Medulla oblongata (tissue), 1 donor: Measurements from ENCODE around the gene POLR2E.
"Not testable (repeated sequence)": the region's sequence is repeated elsewhere in the genome, so short reads cannot be mapped to it uniquely, and the experiment has no call there.

Source experiments
- DNase-seq: peaks from one replicate; pipeline ENCODE4 v3.0.0-alpha.2; 2015; ENCODE audit errors: extremely low spot score

The POLR2E gene

DNA sequence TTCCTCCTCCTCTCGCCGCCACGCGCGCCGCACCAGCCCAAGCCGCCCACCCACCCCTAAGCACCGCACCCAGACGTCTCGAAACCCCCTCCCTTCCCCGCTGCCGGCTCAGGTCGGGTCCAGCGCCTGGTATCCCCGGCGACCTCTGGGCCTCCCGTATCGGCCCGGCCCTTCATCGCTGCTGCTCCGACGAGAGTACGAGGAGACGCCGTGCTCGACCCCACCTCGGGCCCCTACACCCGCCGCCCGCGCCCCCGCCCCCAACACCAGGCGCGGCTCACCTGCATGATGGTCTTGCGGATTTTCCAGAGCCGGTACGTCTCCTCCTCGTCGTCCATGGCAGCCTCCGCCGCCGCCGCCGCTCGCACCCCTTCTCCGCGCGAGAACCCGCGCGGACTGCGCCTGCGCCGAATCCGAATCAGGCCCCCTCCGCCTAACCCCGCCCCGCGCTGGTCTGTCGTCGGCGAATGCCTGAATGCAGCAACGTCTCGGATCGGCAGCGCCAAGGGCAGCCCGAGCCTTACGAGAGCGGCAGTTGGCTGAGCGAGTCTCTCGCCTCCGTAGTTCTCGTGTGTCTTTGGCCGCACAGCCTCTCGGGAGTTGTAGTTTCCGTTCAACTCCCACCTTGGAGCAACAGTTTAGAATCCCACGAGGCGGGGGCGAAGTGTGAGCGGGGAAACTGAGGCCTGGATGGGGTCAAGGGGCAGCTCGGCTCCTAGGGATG is at the start of gene POLR2E:
Gene POLR2E, minus strand, starts transcription at position 398 of the 724 bp plus-strand sequence. Its CDS starts 60 bp downstream, at position 338.
- peak; percentile 99 for DNase-seq

GRCh38 chr19:1144741-1145140 is 49.6 kb upstream of the POLR2E start:
- no peak for DNase-seq

GRCh38 chr19:1143828-1144399 is 48.7 kb upstream of the POLR2E start:
- DNase-seq, result no peak

GRCh38 chr19:1141944-1142343 is 46.8 kb upstream of the POLR2E start:
- no peak for DNase-seq

DNA sequence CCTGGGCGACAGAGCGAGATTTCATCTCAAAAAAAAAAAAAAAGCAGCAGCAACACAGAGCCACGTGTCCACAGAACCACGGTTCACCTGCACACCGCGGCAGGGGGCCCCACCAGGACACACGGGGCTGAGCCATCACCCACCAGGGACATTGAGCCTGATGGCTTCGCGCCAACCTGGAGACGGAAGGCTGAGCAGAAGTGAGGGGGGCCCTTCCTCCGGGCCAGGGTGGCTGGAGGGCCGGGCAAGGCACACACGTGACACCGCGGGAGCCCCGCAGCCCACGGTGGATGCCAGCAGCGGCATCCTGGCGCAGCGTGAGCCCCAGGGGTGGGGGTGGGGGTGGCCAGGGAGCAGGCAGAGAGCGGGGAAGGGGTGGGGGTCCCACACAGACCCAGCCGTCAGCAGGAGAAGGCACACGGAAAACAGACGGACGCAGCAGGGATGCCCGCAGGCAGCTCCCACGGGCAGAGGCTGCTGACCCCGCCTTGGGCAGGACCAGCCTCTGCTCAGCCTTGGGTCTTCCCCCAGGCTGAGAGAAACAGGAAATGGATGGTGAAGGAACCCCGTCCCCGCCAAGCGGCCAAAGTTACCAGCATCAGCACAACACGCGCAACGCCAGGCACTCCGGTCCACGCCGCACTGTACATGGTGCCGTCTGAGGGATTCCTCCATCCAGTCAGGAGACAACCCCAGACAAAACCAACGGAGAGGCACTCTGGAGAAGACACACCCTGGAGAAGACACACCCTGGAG is 45.3 kb upstream of the POLR2E start:
- DNase-seq, result no peak

- DNase-seq, result no peak
Measured at GRCh38 chr19:1139126-1139525, 44.0 kb upstream of the POLR2E start.

DNA sequence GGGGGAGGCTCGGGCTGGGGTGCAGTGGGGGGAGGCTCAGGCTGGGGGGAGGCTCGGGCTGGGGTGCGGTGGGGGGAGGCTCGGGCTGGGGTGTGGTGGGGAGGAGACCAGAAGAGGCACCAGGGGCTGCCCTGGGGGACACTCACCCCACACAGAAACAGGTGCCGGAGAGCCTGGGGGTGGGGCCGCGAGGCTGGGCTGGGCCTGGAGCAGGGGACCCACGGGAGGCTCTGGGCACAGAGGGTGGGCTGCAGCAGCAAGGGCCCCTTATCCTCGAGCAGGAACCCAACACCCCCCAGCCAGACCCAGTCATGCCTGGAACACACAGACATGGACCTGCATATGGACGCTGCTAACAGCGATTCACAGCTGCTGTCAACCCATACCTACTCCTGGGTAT is 42.9 kb upstream of the POLR2E start:
- DNase-seq, result no peak

DNA sequence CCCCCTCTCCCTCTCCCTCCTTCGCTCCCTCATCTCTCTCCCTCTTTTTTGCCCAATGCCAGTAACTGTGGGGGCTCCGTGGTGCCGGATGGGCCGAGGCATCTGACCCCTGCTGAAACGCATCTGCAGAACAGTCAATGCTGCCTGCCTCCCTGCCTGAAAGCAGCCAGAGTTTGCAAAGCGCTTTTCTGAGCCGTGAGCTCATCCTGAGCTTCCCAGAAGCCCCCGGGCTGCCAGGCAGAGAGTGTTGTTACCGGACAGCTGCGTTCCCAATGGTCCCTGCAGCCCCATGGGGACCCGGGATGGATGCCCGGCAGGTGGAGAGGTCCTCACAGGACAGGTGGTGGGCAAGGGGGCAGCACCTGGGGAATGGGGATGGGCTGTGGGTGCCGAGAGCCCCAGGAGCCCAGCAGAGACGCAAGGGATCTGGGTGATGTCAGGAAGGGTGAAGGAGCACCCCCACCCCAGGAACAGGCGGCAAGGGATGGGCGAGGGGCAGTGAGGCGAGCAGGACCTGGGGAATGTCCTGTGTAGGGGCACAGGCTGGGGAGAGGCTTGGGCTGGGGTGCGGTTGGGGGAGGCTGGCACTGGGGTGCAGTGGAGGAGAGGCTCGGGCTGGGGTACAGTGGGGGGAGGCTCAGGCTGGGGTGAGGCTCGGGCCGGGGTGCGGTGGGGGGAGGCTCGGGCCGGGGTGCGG is 41.6 kb upstream of the POLR2E start:
- no peak for DNase-seq

- no peak for DNase-seq
Measured at GRCh38 chr19:1136201-1136600, 41.0 kb upstream of the POLR2E start.

- no peak for DNase-seq
Measured at GRCh38 chr19:1135454-1135853, 40.3 kb upstream of the POLR2E start.

DNA sequence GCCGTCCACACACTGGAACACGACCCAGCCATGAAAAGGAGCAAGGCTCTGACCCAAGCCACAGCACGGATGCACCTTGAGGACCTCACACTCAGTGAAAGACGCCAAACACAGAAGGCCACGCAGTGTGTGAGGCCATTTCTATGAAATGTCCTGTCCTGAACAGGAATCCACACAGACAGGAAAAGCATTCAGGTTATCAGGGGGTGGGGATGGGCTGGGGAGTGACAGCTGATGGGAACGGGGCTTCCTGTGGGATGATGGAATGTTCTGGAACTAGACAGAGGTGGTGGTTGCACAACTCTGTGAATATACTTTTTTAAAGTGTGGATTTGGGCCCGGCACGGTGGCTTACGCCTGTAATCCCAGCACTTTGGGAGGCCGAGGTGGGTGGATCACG is 39.3 kb upstream of the POLR2E start:
- DNase-seq, result no peak

GRCh38 chr19:1133471-1133929 is 38.3 kb upstream of the POLR2E start:
- DNase-seq, result no peak

- peak; percentile 22 for DNase-seq
Measured at GRCh38 chr19:1132552-1133383, 37.6 kb upstream of the POLR2E start.

DNA sequence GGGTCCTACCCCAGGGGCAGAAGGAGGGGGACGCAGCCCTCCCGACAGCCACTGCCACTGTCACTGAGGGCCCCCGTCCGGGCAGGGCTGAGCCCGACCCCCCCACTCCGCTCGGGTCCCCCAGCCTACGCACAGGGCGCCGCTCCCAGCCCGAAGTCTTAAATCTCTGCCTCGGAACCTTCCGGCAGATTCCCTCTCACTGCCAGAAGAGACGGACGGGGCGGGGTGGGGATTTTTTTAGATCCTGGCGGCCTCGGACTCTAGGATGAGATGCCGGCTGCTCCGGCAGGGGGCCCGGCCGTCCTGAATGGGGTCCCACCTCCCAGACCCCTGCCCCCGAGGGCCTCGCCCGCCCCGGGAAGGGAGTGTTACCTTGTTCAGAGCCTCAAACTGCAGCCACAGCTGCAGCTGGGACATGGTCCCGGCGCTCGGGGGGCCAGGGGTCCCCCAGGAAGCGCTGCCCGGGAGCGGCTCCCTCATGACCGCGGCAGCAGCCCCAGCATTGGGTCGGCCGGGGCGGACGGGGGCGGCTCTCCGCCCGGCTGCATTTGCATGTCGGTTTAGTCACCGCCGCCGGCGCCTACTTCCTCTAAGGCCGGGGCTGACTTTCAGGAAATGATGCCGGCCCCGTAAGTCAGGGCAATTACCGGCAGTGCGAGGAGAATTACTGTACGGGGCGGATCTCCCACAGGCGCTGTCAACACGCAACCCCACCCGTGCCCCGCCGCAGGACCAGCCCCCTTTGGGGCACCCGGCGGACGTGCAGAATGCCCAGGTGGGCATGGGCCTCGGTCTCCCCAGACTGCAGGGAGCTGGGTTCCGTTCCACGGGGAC is 36.8 kb upstream of the POLR2E start:
- peak; percentile 72 for DNase-seq

GRCh38 chr19:1130771-1131717 is 35.9 kb upstream of the POLR2E start:
- no peak for DNase-seq

GRCh38 chr19:1129535-1129934 is 34.4 kb upstream of the POLR2E start:
- no peak for DNase-seq

- DNase-seq, result not testable (repeated sequence)
Measured at GRCh38 chr19:1129084-1129483, 33.9 kb upstream of the POLR2E start.

DNA sequence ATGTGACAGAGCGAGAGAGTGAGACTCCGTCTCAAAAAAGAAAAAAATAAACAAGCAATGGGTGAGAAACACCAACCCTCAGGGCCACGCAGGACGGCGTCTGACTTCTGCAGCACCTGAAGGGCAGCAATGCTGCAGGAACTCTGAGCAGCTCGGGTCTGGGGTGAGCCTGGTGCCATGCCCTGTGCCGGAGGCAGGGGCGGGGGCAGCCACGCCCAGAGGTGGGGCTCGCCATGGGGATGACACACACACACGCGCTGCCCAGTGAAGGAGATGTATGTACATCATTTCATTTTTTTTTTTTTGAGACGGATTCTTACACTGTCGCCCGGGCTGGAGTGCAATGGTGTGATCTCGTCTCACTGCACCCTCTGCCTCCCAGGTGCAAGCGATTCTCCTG is 32.9 kb upstream of the POLR2E start:
- no peak for DNase-seq
